HG03565 (cell line): ENCODE data around the gene NXNL2.
A peak's percentile ranks its signal among the peaks of the same experiment; 100 is the strongest.

ENCODE experiments used
- ATAC-seq: cut with Tn5 transposase; IDR thresholded peaks from one replicate; pipeline ENCODE4 v1.9.1; 2021; ENCODE audit warnings: mild to moderate bottlenecking, moderate library complexity; ENCODE audit not compliant: unreplicated experiment

NXNL2 gene

DNA sequence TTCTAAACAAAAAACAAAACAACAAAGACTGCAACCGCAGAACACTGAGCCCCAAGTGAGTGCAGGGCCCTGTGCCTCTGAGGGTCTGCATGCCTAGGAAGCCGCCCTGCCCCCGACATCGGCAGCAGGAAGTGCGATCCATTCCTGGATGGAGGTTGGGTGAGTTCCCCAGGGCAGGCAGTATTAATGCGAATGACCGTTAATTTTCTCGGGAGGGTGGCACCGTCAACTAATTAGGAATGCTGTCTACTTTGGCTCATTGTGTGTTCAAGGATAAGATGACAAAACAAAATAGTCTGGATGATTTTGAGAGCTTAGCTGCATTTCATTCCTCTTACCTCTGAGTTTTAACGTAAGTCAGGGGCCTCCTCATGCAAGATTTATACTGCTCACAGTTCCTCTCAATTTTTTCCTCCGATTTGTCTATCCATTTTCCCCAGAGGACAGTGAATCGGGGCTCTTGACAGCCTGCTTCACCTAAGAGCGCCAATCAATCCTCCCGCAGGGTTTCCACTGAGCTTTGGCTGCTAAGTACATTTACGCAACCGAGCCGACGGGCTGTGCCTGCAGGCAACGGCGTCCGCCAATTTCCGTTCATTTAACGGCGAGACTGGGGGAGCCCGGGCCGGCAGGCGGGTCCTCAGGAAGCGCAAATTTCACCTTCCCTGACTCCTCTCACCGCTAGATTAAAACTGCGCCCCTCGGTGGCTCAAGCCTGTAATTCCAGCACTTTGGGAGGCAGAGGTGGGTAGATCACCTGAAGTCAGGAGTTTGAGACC, 2.9 kb upstream of the NXNL2 start:
- ATAC-seq: no peak

DNA sequence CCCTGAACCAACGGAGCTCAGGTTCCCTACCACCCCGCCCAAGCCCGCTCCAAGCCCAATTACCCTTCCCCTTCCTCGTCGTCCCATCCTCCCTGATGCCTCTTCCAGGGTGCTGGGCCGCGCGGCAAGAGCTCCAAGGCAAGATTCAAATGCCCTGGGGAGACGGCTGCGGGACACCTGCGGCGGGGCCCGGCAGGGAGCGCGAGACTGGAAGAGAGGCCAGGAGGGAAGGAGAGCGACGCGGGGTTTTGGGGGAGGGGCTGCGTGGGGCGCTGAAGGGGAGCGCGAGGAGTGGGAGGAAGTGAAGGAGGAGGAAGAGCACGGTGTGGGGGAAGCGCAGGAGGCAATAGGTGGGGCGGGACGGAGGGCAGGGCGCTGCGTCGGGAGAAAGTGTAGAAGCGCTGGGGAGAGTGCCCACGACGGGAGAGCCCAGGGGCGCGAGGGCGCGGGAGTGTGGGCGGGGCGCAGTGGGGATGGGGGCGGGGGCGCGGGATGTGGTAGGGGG, 975 bp upstream of the NXNL2 start:
- no peak for ATAC-seq

GRCh38 chr9:88535226-88536022, 446 bp downstream of the NXNL2 start:
- ATAC-seq: no peak

DNA sequence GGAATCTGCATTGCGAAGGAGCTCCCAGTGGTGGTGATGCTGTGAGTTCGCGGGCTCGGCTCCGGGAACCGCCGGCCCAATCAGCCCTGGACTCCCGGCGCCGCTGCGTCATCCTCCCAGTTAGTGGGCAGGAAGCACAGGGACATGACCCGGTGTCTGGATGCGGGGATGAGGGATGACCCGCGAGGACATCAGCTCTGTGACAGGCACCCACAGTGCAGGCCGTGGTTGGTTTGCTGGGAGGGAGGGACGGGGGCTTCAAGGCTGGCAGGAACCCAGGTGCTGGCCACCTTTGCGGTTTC, 996 bp downstream of the NXNL2 start:
- ATAC-seq: no peak

GRCh38 chr9:88536951-88537760, 2.2 kb downstream of the NXNL2 start:
- no peak for ATAC-seq

DNA sequence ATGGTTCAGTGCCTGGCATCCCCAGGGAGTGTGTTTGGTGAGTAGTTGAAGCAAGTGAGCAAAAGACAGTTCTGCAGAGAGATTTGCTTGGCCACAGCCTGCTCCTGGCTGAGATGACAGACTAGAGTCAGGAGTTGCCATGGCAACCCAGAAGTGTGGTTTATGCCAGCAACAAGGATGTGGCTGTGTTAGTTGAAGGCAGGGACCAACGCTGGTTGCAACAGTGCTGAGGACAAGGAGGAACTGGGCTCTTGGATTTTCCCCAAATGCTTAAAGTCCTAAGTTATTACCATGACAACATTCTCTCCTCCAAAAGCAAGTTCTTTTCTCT, 2.7 kb downstream of the NXNL2 start:
- ATAC-seq: no peak

DNA sequence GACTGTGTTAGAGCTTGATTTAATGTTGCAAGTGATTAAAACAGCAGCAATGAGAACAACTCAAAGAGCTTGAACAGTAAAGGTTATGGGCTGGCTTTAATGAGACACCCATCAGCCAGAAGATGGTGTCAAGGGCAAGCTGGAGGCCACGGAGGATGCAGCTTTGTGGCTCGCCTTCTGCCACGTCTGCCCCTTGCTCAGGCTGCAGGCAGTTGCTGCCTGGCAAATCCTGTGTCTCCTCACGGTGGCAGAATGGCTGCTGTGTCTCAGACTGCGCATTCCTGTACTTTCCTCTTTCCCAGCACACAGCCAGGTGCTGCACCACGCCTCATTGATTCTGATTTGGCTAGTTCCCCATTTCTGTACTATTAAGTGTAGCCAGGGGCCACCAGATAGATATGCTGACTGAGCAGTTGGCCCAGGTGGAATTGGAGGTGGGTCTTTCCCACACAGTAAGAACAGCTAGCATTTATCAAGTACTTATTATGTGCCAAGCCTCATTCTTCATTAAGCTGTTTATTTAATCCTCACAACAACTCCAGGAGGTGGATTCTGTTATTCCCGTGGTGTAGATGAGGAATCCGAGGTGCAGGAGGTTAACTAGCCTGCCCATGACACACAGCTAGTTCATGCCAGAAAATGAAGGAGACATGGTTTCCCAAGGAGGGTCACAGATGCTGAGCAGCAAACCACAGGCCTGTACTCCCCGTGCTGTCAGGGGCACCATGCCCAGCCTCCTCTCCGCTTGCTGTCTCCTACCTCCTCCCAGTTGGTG, 3.5 kb downstream of the NXNL2 start:
- no peak for ATAC-seq

DNA sequence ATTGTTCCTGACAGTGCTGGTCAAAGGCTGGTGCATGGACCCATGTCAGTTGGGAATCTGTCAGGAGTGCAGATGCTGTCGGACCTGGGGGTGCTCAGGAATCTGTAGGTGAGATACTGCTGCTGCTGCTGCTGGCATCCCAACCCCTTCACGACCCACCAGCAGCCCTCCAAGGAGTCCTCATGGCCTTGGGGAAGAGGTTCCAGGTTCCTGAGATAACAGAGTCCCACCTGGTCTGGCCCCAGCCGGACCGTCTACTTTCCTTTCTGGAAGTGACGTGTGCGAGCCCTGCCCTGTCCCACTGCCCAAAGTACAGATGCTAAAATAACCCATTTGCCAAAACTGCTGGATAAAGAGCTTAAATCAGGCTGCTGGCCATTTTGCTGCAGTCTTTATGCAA, 4.3 kb downstream of the NXNL2 start:
- ATAC-seq: no peak

- no peak for ATAC-seq
Observed at GRCh38 chr9:88540251-88540763, 5.3 kb downstream of the NXNL2 start.

DNA sequence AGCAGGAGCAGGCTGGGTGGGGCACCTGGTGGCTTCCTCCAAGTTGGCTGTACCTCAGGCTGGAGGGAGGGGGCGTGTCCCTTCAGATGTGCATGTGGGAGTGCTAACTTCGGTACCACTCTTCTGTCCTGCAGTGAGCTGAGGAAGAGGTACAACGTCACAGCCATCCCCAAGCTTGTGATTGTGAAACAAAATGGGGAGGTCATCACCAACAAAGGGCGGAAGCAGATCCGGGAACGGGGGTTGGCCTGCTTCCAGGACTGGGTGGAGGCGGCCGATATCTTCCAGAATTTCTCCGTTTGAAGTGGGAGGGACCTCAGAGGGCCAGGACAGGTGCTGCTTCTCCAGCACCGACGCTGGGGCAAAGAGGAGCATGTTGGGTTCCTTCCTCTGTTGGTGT, 9.3 kb downstream of the NXNL2 start:
- no peak for ATAC-seq

GRCh38 chr9:88551546-88552137, 16.7 kb downstream of the NXNL2 start:
- ATAC-seq: no peak

GRCh38 chr9:88553350-88553749, 18.4 kb downstream of the NXNL2 start:
- ATAC-seq: no peak

DNA sequence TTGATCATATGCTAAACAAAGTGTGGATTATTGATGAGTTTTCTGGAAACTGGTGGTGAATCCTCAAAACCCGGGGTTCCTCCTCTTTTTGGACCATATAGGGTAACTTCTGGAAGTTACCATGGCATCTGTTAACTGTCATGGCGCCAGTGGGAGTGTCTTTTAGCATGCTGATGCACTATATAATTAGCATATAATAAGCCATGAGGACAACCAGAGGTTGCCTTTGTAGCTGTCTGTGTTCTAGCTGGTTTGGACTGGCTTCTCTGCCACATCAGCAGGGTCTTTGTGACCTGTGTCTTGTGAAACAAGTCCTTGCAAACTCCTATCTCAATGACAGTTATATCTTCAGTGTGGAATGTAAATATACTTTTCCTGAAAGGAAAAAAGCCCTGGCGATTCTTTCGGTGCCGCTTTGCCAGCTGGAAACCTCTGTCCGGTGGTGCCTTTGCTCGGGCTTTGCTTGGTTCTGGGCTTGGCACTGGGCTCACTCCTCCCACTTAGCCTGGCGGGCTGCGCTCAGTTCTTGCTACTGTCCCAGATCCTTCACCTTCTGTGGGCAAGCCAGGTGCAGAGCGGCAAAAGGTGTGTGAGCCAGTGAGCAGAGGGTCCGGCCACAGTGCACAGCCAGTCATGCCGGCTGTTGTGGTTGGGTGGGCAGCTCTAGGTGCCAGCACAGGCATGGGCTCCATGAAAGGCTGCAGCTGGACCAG, 20.4 kb downstream of the NXNL2 start:
- ATAC-seq: no peak

DNA sequence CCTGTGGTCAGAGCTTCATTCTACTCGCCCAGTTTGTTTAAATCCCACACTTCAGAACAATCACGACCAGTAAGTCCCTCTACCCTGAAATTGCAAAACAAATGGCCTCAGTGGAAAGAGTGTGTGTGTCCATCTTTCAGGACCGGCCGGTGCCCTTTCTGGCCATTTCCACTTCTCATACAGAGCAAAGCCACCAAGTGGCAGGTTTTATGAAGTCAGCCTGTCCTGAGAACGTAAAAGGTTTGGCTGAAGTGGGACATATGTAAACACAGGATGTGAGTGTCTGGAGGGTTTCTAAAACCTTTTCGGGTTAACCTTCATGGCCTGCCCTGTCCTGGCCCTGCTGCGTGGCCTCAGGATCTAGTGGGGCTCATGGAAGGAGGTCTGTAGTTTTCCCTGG, 24.7 kb downstream of the NXNL2 start:
- ATAC-seq: no peak

DNA sequence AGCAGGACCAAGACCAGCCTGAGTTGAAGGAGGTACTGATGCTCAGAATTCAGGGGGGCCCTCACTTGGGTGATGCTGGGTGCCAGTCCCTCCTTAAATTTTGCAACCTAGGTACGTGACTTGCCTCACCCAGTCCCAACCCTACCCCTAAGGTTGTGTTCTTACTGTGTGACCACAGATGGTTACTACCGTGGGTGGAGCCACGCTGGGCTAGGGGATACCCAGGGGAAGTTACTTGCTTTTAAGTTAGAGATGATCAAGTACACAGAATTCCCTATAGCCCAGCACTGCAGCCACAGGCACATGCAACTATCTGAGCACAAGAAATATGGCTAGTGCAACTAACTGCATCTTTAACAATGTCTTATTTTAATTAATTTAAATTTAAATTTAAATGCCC, 32.9 kb downstream of the NXNL2 start:
- ATAC-seq: peak; percentile 80

DNA sequence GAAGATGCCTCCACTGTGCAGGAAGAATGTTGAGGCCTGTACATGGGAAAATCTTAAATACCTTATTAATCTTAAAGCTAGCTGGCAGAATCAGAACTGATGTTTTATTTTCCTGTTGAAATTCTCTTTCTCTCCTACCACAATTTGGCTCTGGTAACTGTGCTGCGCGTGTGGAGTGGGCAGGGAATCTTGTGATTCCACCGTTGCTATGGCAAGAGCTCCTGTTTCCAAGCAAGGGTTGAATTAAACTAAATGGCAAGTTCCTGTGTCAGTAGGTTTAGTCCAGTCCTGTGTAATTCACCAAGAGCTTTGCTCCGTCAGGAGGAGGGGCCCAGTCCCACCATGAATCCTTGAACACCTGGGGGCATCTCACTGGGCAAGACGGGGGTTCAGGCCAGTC, 36.4 kb downstream of the NXNL2 start:
- ATAC-seq: no peak

GRCh38 chr9:88572684-88573083, 37.7 kb downstream of the NXNL2 start:
- ATAC-seq: no peak

GRCh38 chr9:88574953-88575352, 40.0 kb downstream of the NXNL2 start:
- no peak for ATAC-seq

DNA sequence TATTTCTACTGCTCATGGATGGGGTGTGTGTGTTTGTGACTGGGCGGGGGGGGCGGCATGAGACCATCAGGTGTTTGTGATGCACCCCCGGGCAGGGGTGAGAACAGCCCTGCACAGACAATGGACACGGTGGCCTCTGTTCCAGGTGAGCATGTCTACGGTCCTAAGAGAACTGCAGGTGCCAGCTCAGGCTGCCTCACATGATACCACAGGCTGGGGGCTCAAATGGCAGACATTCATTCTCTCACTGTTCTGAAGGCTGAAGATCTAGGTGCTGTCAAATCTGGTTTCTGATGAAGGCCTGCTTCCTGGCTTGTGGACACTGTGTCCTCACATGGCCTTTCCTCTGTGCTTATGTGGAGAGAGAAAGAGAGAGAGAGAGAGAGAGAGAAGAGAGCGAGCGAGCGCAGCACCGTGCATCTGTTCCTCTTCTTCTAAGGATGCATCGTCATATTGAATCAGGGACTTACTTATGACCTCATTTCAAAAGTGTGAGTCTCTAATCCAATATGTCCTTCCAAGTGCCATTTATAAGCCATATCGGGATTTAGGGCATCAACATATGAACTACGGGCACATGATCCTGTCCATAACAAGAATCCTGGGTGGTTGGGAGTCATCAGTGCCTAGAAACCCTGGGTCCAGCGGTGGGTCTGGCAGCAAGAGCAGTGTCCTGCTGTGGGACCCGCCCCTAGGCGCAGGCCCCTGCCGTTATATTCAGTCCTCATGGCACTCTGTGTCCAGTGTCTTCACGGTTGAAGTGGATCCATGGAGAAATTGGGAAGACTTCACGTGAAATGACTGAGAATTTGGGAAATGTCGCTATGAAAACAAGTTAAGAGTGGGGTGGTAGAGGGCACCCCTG, 42.5 kb downstream of the NXNL2 start:
- ATAC-seq: no peak
